ENCODE results near the gene RFLNA. TPM values are rescaled to one million over a fixed set of nuclear protein-coding genes. Genes with fewer than 3 reads are reported as not detected.

Gene RFLNA
- total and polyA plus RNA-seq, 2 of the 13 experiments (the other 11 are each of a cell fraction or from before 2014, with no cell fraction given): not detected

GRCh38 chr12:124278389-124279101 is 16.3 kb upstream of the RFLNA start (continued):
- TF ChIP-seq ZXDC (CRISPR knock-in tag; IDR thresholded peaks at IDR 0.05) (peak; percentile 38; the same call in 1 of the 2 replicates), HMG20A (CRISPR knock-in tag; IDR thresholded peaks at IDR 0.05; ENCODE audit: borderline replicate concordance) (peak; percentile 64; the same call in 1 of the 2 replicates), KLF6 (CRISPR knock-in tag; IDR thresholded peaks at IDR 0.05) (no peak), HIC2 (CRISPR knock-in tag; IDR thresholded peaks at IDR 0.05; ENCODE audit: low read depth) (peak; percentile 86; the same call in 1 of the 2 replicates), HNF4G (IDR thresholded peaks at IDR 0.05; ENCODE audit: borderline replicate concordance, low read depth, low read length) (peak; percentile 28; the same call in 1 of the 2 replicates), HNF4G (CRISPR knock-in tag; IDR thresholded peaks at IDR 0.05; ENCODE audit: borderline replicate concordance, low read depth) (no peak), NONO (IDR thresholded peaks at IDR 0.05) (no peak), NONO (CRISPR knock-in tag; conservative IDR thresholded peaks at IDR 0.05) (peak; percentile 87), XRCC5 (optimal IDR thresholded peaks at IDR 0.05; ENCODE audit: low read length) (peak; percentile 76), ZNF333 (CRISPR knock-in tag; IDR thresholded peaks at IDR 0.05; ENCODE audit: borderline replicate concordance) (no peak), AGO1 (IDR thresholded peaks at IDR 0.05; ENCODE audit: low read depth, low read length, poor library complexity, severe bottlenecking) (no peak), ZNF703 (CRISPR knock-in tag; IDR thresholded peaks at IDR 0.05; ENCODE audit: borderline replicate concordance) (peak; percentile 89; the same call in 1 of the 2 replicates), ZNF343 (CRISPR knock-in tag; IDR thresholded peaks at IDR 0.05) (peak; percentile 64; the same call in 1 of the 2 replicates), EEA1 (CRISPR knock-in tag; IDR thresholded peaks at IDR 0.05; ENCODE audit: borderline replicate concordance) (no peak), TP53 (CRISPR knock-in tag; conservative IDR thresholded peaks at IDR 0.05) (peak; percentile 69; the same call in 1 of the 2 replicates), PAWR (CRISPR knock-in tag; IDR thresholded peaks at IDR 0.05; ENCODE audit: borderline replicate concordance) (0 out of 2 replicates have a peak, but pooled peaks have one; percentile 82), ZNF18 (CRISPR knock-in tag; IDR thresholded peaks at IDR 0.05; ENCODE audit: insufficient replicate concordance) (no peak), NFRKB (IDR thresholded peaks at IDR 0.05) (no peak), ZNF446 (CRISPR knock-in tag; IDR thresholded peaks at IDR 0.05) (no peak), ZFP36 (IDR thresholded peaks at IDR 0.05; ENCODE audit: borderline replicate concordance, low read depth, low read length, partially characterized antibody) (no peak)
- TF ChIP-seq, protein P1, sequence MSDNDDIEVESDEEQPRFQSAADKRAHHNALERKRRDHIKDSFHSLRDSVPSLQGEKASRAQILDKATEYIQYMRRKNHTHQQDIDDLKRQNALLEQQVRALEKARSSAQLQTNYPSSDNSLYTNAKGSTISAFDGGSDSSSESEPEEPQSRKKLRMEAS (IDR thresholded peaks at IDR 0.05): peak; percentile 59; the same call in 1 of the 2 replicates
- TF ChIP-seq, protein P2, sequence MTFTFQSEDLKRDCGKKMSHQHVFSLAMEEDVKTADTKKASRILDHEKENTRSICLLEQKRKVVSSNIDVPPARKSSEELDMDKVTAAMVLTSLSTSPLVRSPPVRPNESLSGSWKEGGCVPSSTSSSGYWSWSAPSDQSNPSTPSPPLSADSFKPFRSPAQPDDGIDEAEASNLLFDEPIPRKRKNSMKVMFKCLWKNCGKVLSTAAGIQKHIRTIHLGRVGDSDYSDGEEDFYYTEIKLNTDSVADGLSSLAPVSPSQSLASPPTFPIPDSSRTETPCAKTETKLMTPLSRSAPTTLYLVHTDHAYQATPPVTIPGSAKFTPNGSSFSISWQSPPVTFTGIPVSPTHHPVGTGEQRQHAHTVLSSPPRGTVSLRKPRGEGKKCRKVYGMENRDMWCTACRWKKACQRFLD (CRISPR knock-in tag; IDR thresholded peaks at IDR 0.05; ENCODE audit: borderline replicate concordance): no peak
